HG02970 (cell line): ENCODE data around the gene DPEP2NB.

Experiments
- ATAC-seq: cut with Tn5 transposase; IDR thresholded peaks from one replicate; pipeline ENCODE4 v1.9.1; 2021; ENCODE audit warnings: mild to moderate bottlenecking, moderate library complexity, moderate number of reproducible peaks; ENCODE audit not compliant: unreplicated experiment, low FRiP score

The DPEP2NB gene

GRCh38 chr16:67964477-67965131 lies 51.1 kb downstream of the DPEP2NB start:
- ATAC-seq = no peak

- ATAC-seq = no peak
Measured at GRCh38 chr16:67963662-67964321, 51.9 kb downstream of the DPEP2NB start.
